OCI-LY3 (cell line): Measurements from ENCODE around the gene CKAP5.

Source experiments
- H2AFZ ChIP-seq: fragments of 200-600, 300-600 bp; shearing (Covaris generic); 2 replicates; pipeline ENCODE4 v1.6.0; 2014; ENCODE audit warnings: antibody characterized with exemption, low read depth, low read length
- H3K27ac ChIP-seq: fragments of 200-600, 300-600 bp; sonication (generic); 2 replicates; pipeline ENCODE4 v1.5.1; 2014; ENCODE audit warnings: mild to moderate bottlenecking, low read length, moderate library complexity, mixed read lengths
- H3K27me3 ChIP-seq: fragments of 200-600, 300-600 bp; sonication (generic); 2 replicates; pipeline ENCODE4 v1.6.1; 2014; ENCODE audit warnings: low read depth, low read length, mixed read lengths
- H3K36me3 ChIP-seq: fragments of 200-600, 300-600 bp; sonication (generic); replicated peaks from 2 replicates; pipeline ENCODE3; 2014; ENCODE audit warnings: low read depth, low read length, mixed read lengths
- H3K4me1 ChIP-seq: fragments of 300-600, 200-600 bp; sonication (generic); 2 replicates; pipeline ENCODE4 v1.6.1; 2014; ENCODE audit warnings: low read length, mixed read lengths
- H3K4me2 ChIP-seq: fragments of 200-600, 300-600 bp; sonication (generic); 2 replicates; pipeline ENCODE4 v1.6.1; 2014; ENCODE audit warnings: low read length, mixed read lengths
- H3K4me3 ChIP-seq: fragments of 300-600, 200-600 bp; sonication (generic); 2 replicates; pipeline ENCODE4 v1.5.1; 2014; ENCODE audit warnings: antibody characterized with exemption, mild to moderate bottlenecking, low read length, moderate library complexity
- H3K79me2 ChIP-seq: fragments of 300-600, 200-600 bp; shearing (Covaris generic); 2 replicates; pipeline ENCODE4 v1.6.1; 2014; ENCODE audit warnings: mild to moderate bottlenecking, low read length, mixed read lengths
- H3K9ac ChIP-seq: fragments of 300-600, 200-600 bp; shearing (Covaris generic); 2 replicates; pipeline ENCODE4 v1.6.0; 2014; ENCODE audit warnings: mild to moderate bottlenecking, low read length, moderate library complexity
- H3K9me3 ChIP-seq: fragments of 200-600, 300-600 bp; shearing (Covaris generic); 2 replicates; pipeline ENCODE4 v1.6.1; 2014; ENCODE audit warnings: low read length, mixed read lengths; ENCODE audit not compliant: insufficient read depth
- H4K20me1 ChIP-seq: fragments of 200-600, 300-600 bp; sonication (generic); 2 replicates; pipeline ENCODE4 v1.6.1; 2016; ENCODE audit warnings: low read length, mixed read lengths; ENCODE audit not compliant: insufficient read depth
- CTCF ChIP-seq: fragments of 200-600, 300-600 bp; sonication (generic); IDR thresholded peaks from 2 replicates; pipeline ENCODE4 v1.5.1; 2014; ENCODE audit warnings: antibody characterized with exemption, low read length, low read depth
- EZH2phosphoT487 ChIP-seq: fragments of 200-600 bp; shearing (Covaris generic); IDR thresholded peaks from 2 replicates; pipeline ENCODE4 v1.6.1; 2018; ENCODE audit warnings: antibody characterized with exemption, mixed run types, low read depth

Gene CKAP5

GRCh38 chr11:46877580-46877979, 31.5 kb upstream of the CKAP5 start:
- H4K20me1 ChIP-seq: no peaks in the 10 kb centered on the region
- no peak overlapping the region for H3K27ac ChIP-seq
- no peak overlapping the region for H3K9ac ChIP-seq
- H3K4me3 ChIP-seq: no peak overlapping the region
- H3K27me3 ChIP-seq: no peaks in the 10 kb centered on the region
- H3K4me1 ChIP-seq: no peaks in the 10 kb centered on the region
- TF ChIP-seq CTCF (no peak), EZH2phosphoT487 (no peak)
- H3K4me2 ChIP-seq: no peak overlapping the region
- no peaks in the 10 kb centered on the region for H3K36me3 ChIP-seq
- no peaks in the 10 kb centered on the region for H3K79me2 ChIP-seq
- no peak overlapping the region for H2AFZ ChIP-seq
- H3K9me3 ChIP-seq: no peaks in the 10 kb centered on the region

- H3K27ac ChIP-seq: no peak overlapping the region
- H2AFZ ChIP-seq: no peak overlapping the region
- H3K4me1 ChIP-seq: no peaks in the 10 kb centered on the region
- H3K9ac ChIP-seq: no peak overlapping the region
- no peaks in the 10 kb centered on the region for H4K20me1 ChIP-seq
- no peaks in the 10 kb centered on the region for H3K36me3 ChIP-seq
- H3K27me3 ChIP-seq: no peaks in the 10 kb centered on the region
- TF ChIP-seq EZH2phosphoT487: no peak
- no peak for TF ChIP-seq CTCF
- H3K79me2 ChIP-seq: no peaks in the 10 kb centered on the region
- no peaks in the 10 kb centered on the region for H3K9me3 ChIP-seq
- H3K4me2 ChIP-seq: no peak overlapping the region
- no peak overlapping the region for H3K4me3 ChIP-seq
Observed at GRCh38 chr11:46876471-46876870, 30.4 kb upstream of the CKAP5 start.

- H3K36me3 ChIP-seq: no peaks in the 10 kb centered on the region
- H3K27me3 ChIP-seq: no peaks in the 10 kb centered on the region
- H2AFZ ChIP-seq: no peak overlapping the region
- TF ChIP-seq EZH2phosphoT487 (no peak), CTCF (no peak)
- no peaks in the 10 kb centered on the region for H3K9me3 ChIP-seq
- H3K4me1 ChIP-seq: no peaks in the 10 kb centered on the region
- H3K27ac ChIP-seq: no peak overlapping the region
- H3K9ac ChIP-seq: no peak overlapping the region
- no peaks in the 10 kb centered on the region for H3K79me2 ChIP-seq
- H3K4me2 ChIP-seq: no peak overlapping the region
- no peaks in the 10 kb centered on the region for H4K20me1 ChIP-seq
- no peak overlapping the region for H3K4me3 ChIP-seq
Observed at GRCh38 chr11:46874586-46874985, 28.5 kb upstream of the CKAP5 start.

DNA sequence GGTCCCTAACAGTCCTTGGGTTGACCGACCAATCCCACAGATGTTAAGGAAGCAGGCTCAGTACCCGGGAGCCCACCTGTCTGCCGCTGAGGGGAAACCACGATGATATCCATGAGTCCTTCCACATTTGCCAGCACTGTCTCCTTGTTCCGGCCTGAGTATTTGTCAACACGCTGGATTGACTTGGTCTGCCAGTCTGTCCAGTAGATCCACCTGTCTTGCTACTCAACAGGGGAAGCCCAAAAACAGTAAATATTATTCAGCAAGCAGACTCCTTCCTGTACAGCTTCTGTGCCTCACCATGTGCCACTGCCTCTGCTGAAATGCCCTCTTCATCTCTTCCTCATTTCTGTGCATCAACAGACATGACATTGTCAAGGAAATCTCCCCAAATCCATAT, 22.8 kb upstream of the CKAP5 start:
- Histone ChIP-seq H3K79me2 (no peaks in the 10 kb centered on the region), H3K9ac (no peak overlapping the region), H4K20me1 (no peaks in the 10 kb centered on the region), H3K4me3 (no peak overlapping the region), H3K36me3 (peaks cover 2% of the 10 kb centered on the region), H3K4me1 (no peaks in the 10 kb centered on the region), H3K4me2 (no peak overlapping the region), H3K9me3 (no peaks in the 10 kb centered on the region), H2AFZ (no peak overlapping the region), H3K27ac (no peak overlapping the region), H3K27me3 (no peaks in the 10 kb centered on the region)
- TF ChIP-seq EZH2phosphoT487: no peak
- TF ChIP-seq CTCF: no peak
